K562 (cell line): Measurements from ENCODE around the gene ISG20L2. TPM values are rescaled to one million over a fixed set of nuclear protein-coding genes. Genes with fewer than 3 reads are reported as not detected.

Source experiments
- BRD9 ChIP-seq: fragments of 450-650 bp; IDR thresholded peaks from 2 replicates; pipeline ENCODE4 v1.6.1; 2018; ENCODE audit warnings: low read depth; ENCODE audit not compliant: partially characterized antibody
- GABPA ChIP-seq: fragments of 200-800 bp; sonication (Bioruptor generic); conservative IDR thresholded peaks from 2 replicates; pipeline ENCODE4 v1.6.1; 2016; ENCODE audit warnings: low read depth, missing genetic modification characterization, missing compliant biosample characterization
- HMG20A ChIP-seq: fragments of 450-650 bp; formaldehyde crosslinking; conservative IDR thresholded peaks from 2 replicates; pipeline ENCODE4 v1.4.0; 2020; ENCODE audit warnings: mild to moderate bottlenecking, mixed read lengths
- NUFIP1 ChIP-seq: fragments of 450-650 bp; IDR thresholded peaks from 2 replicates; pipeline ENCODE4 v1.6.1; 2018; ENCODE audit not compliant: partially characterized antibody
- PHF8 ChIP-seq: fragments of 200-600 bp; sonication (generic); IDR thresholded peaks from 2 replicates; pipeline ENCODE4 v1.6.1; 2012; ENCODE audit warnings: mixed run types, mild to moderate bottlenecking, inconsistent platforms, low read length, moderate library complexity, borderline replicate concordance
- RERE ChIP-seq: sonication (generic); formaldehyde crosslinking; IDR thresholded peaks from 2 replicates; pipeline ENCODE4 v1.8.0; 2023; ENCODE audit warnings: missing genetic modification reagents, mild to moderate bottlenecking, borderline replicate concordance
- RNF2 ChIP-seq: sonication (generic); IDR thresholded peaks from 2 replicates; pipeline ENCODE4 v1.6.1; 2016
- STAT5B ChIP-seq: fragments of 250-450 bp; sonication (Bioruptor Pico); IDR thresholded peaks from 2 replicates; pipeline ENCODE4 v1.8.0; 2021; ENCODE audit warnings: mild to moderate bottlenecking, inconsistent platforms
- THRB ChIP-seq: fragments of 450-650 bp; formaldehyde crosslinking; conservative IDR thresholded peaks from 2 replicates; pipeline ENCODE4 v1.4.0; 2022; ENCODE audit warnings: mild to moderate bottlenecking, missing genetic modification characterization
- ZFPM2 ChIP-seq: fragments of 250-450 bp; sonication (Bioruptor Pico); IDR thresholded peaks from 2 replicates; pipeline ENCODE4 v1.5.1; 2022; ENCODE audit warnings: mild to moderate bottlenecking
- ZNF239 ChIP-seq: fragments of 250-450 bp; sonication (Bioruptor Pico); IDR thresholded peaks from 2 replicates; pipeline ENCODE4 v1.4.0; 2020; ENCODE audit warnings: mild to moderate bottlenecking
- ZNF282 ChIP-seq: sonication (generic); formaldehyde crosslinking; IDR thresholded peaks from 2 replicates; pipeline ENCODE4 v1.8.1; 2023; ENCODE audit warnings: missing genetic modification reagents
- ZNF324 ChIP-seq: fragments of 250-450 bp; sonication (Bioruptor Pico); IDR thresholded peaks from 2 replicates; pipeline ENCODE4 v1.4.0; 2020; ENCODE audit warnings: mild to moderate bottlenecking
- ZNF592 ChIP-seq: fragments of 450-650 bp; IDR thresholded peaks from 2 replicates; pipeline ENCODE4 v1.6.1; 2017; ENCODE audit warnings: antibody characterized with exemption, mild to moderate bottlenecking
- ZNF696 ChIP-seq: fragments of 250-450 bp; sonication (Bioruptor Pico); conservative IDR thresholded peaks from 2 replicates; pipeline ENCODE4 v1.4.0; 2020; ENCODE audit warnings: mild to moderate bottlenecking, moderate library complexity
- polyA plus RNA-seq, 8 experiments: library from polyadenylated mRNA; depleted of rRNA in 4 of 8; stranded (reverse) in 5 of 8; unstranded in 3 of 8; fragments of >200 nt; fragmentation: Nextera tagmentation in 2 of 8; fragmentation: Illumina TruSeq in 1 of 8; extraction: Ambion mirVana in 2 of 8; extraction: Trizol in 1 of 8; gene quantifications; 2 replicates each; pipeline versions ENCODE4 v1.2.1 to v1.2.3, GENCODE V29; 2011 to 2014; ENCODE audit warnings: inconsistent platforms in 1 of 8, missing spikeins in 1 of 8
- total RNA-seq, 7 experiments: library from RNA; depleted of rRNA in 6 of 7; stranded (reverse); fragments of >200 nt in 6 of 7; fragmentation: Illumina TruSeq in 2 of 7; extraction: Trizol in 2 of 7; gene quantifications; 2 replicates each; pipeline versions ENCODE4 v1.2.1 to v1.2.3, GENCODE V29; 2011 to 2021; ENCODE audit warnings: low replicate concordance in 1 of 7

The ISG20L2 gene
- total and polyA plus RNA-seq, 9 of the 15 experiments (the other 6 are each of a cell fraction or from before 2014, with no cell fraction given): 21.3 to 130 (median 50.3) TPM

GRCh38 chr1:156706657-156707416, 21.7 kb downstream of the ISG20L2 start (continued):
- TF ChIP-seq ZNF696 (CRISPR knock-in tag) (no peak), ZNF592 (no peak), THRB (CRISPR knock-in tag) (no peak), ZNF324 (CRISPR knock-in tag) (no peak), BRD9 (no peak), STAT5B (CRISPR knock-in tag) (no peak), RNF2 (no peak), RERE (CRISPR knock-in tag) (no peak), GABPA (tag) (no peak), ZFPM2 (CRISPR knock-in tag) (no peak), ZNF282 (no peak; the same call in 1 of the 2 replicates), ZNF239 (CRISPR knock-in tag) (no peak), HMG20A (no peak), NUFIP1 (no peak), PHF8 (no peak)
